Measurements from ENCODE around the gene DOCK1. TPM values are rescaled to one million over a fixed set of nuclear protein-coding genes. Genes with fewer than 3 reads are reported as not detected.

Gene DOCK1
- total and polyA plus RNA-seq, 2 experiments from 2014 or later: 22.8 to 45.6 TPM

GRCh38 chr10:127194599-127194998 is 289.4 kb downstream of the DOCK1 start:
- no peak for DNase-seq
- H3K4me3 ChIP-seq: no peak overlapping the region
- H4K20me1 ChIP-seq (ENCODE audit: insufficient read depth): peaks cover 5% of the 10 kb centered on the region; the same call in 1 of the 2 replicates
- TF ChIP-seq EZH2phosphoT487 (IDR thresholded peaks at IDR 0.05; ENCODE audit: insufficient read depth, low read depth) (no peak), EZH2 (IDR thresholded peaks at IDR 0.05; ENCODE audit: insufficient read depth, poor library complexity, severe bottlenecking) (no peak)
- no peaks in the 10 kb centered on the region for H3K9me3 ChIP-seq (ENCODE audit: low read depth)
- in situ Hi-C loops (cut with MboI): no loop called here
- H3K27ac ChIP-seq: no peak overlapping the region
- peaks cover 15% of the 10 kb centered on the region for H3F3A ChIP-seq (ENCODE audit: insufficient read depth)
- 89 to 91% methylated on average over 16 of the region's 16 CpGs for WGBS, 2 experiments (ENCODE audit: low coverage in 1 of 2, low lambda C conversion rate in 2 of 2, missing lambda C conversion rate in 2 of 2)
- H3K79me2 ChIP-seq (ENCODE audit: insufficient read depth): no peaks in the 10 kb centered on the region; the same call in 1 of the 2 replicates
- H3K4me2 ChIP-seq (ENCODE audit: unreplicated experiment): no peak overlapping the region
- H3K27me3 ChIP-seq (replicated peaks; ENCODE audit: insufficient read depth): no peaks in the 10 kb centered on the region
- 0 out of 2 replicates have a peak, but pooled peaks cover 8% of the 10 kb centered on the region for H3K4me1 ChIP-seq (ENCODE audit: insufficient read depth)
- no peaks in the 10 kb centered on the region for H3K9me2 ChIP-seq (ENCODE audit: insufficient read depth)
- no peaks in the 10 kb centered on the region for H3K36me3 ChIP-seq (ENCODE audit: low read depth)
- H3K9ac ChIP-seq: no peak overlapping the region
- H2AFZ ChIP-seq: no peak overlapping the region

GRCh38 chr10:127195041-127195506 is 289.8 kb downstream of the DOCK1 start:
- DNase-seq: peak; percentile 42
- H3K4me3 ChIP-seq: peak overlapping the region; percentile 79
- no peak overlapping the region for H3K27ac ChIP-seq
- H3K79me2 ChIP-seq (ENCODE audit: insufficient read depth): no peaks in the 10 kb centered on the region; the same call in 1 of the 2 replicates
- peak overlapping the region; percentile 64 for H3K9ac ChIP-seq
- H3K4me1 ChIP-seq (ENCODE audit: insufficient read depth): 0 out of 2 replicates have a peak, but pooled peaks cover 8% of the 10 kb centered on the region
- no peaks in the 10 kb centered on the region for H3K9me3 ChIP-seq (ENCODE audit: low read depth)
- H3K36me3 ChIP-seq (ENCODE audit: low read depth): no peaks in the 10 kb centered on the region
- no peaks in the 10 kb centered on the region for H3K9me2 ChIP-seq (ENCODE audit: insufficient read depth)
- H3K27me3 ChIP-seq (replicated peaks; ENCODE audit: insufficient read depth): no peaks in the 10 kb centered on the region
- H3F3A ChIP-seq (ENCODE audit: insufficient read depth): peaks cover 15% of the 10 kb centered on the region
- in situ Hi-C loops (cut with MboI): no loop called here
- TF ChIP-seq EZH2phosphoT487 (IDR thresholded peaks at IDR 0.05; ENCODE audit: insufficient read depth, low read depth) (no peak), EZH2 (IDR thresholded peaks at IDR 0.05; ENCODE audit: insufficient read depth, poor library complexity, severe bottlenecking) (no peak)
- H3K4me2 ChIP-seq (ENCODE audit: unreplicated experiment): peak overlapping the region; percentile 79
- H4K20me1 ChIP-seq (ENCODE audit: insufficient read depth): peaks cover 5% of the 10 kb centered on the region; the same call in 1 of the 2 replicates
- H2AFZ ChIP-seq: 0 out of 2 replicates have a peak overlapping the region, but pooled peaks have one; percentile 52
- 8 to 12% methylated on average over 28 of the region's 28 CpGs for WGBS, 2 experiments (ENCODE audit: low coverage in 1 of 2, low lambda C conversion rate in 2 of 2, missing lambda C conversion rate in 2 of 2)

- H3K27ac ChIP-seq: no peak overlapping the region
- 0 out of 2 replicates have a peak, but pooled peaks cover 8% of the 10 kb centered on the region for H3K4me1 ChIP-seq (ENCODE audit: insufficient read depth)
- in situ Hi-C loops (cut with MboI): no loop called here
- H4K20me1 ChIP-seq (ENCODE audit: insufficient read depth): peaks cover 5% of the 10 kb centered on the region; the same call in 1 of the 2 replicates
- H3K27me3 ChIP-seq (replicated peaks; ENCODE audit: insufficient read depth): no peaks in the 10 kb centered on the region
- peaks cover 15% of the 10 kb centered on the region for H3F3A ChIP-seq (ENCODE audit: insufficient read depth)
- peak overlapping the region; percentile 79 for H3K4me2 ChIP-seq (ENCODE audit: unreplicated experiment)
- peak overlapping the region; percentile 79 for H3K4me3 ChIP-seq
- TF ChIP-seq EZH2 (IDR thresholded peaks at IDR 0.05; ENCODE audit: insufficient read depth, poor library complexity, severe bottlenecking) (no peak), EZH2phosphoT487 (IDR thresholded peaks at IDR 0.05; ENCODE audit: insufficient read depth, low read depth) (no peak)
- no peaks in the 10 kb centered on the region for H3K9me3 ChIP-seq (ENCODE audit: low read depth)
- DNase-seq: peak; percentile 47
- H3K36me3 ChIP-seq (ENCODE audit: low read depth): no peaks in the 10 kb centered on the region
- peak overlapping the region; percentile 52; the same call in 1 of the 2 replicates for H2AFZ ChIP-seq
- H3K9me2 ChIP-seq (ENCODE audit: insufficient read depth): no peaks in the 10 kb centered on the region
- peak overlapping the region; percentile 64 for H3K9ac ChIP-seq
- H3K79me2 ChIP-seq (ENCODE audit: insufficient read depth): no peaks in the 10 kb centered on the region; the same call in 1 of the 2 replicates
- 2 to 3% methylated on average over 61 to 72 of the region's 91 CpGs for WGBS, 2 experiments (ENCODE audit: low coverage in 1 of 2, low lambda C conversion rate in 2 of 2, missing lambda C conversion rate in 2 of 2)
Measured at GRCh38 chr10:127195571-127196281, 290.5 kb downstream of the DOCK1 start.

- in situ Hi-C loops (cut with MboI): no loop called here
- Histone ChIP-seq H3K27me3 (replicated peaks; ENCODE audit: insufficient read depth) (no peaks in the 10 kb centered on the region), H3K79me2 (ENCODE audit: insufficient read depth) (no peaks in the 10 kb centered on the region; the same call in 1 of the 2 replicates), H3K4me1 (ENCODE audit: insufficient read depth) (0 out of 2 replicates have a peak, but pooled peaks cover 8% of the 10 kb centered on the region), H3K27ac (no peak within 1 kb of the TSS), H3F3A (ENCODE audit: insufficient read depth) (peaks cover 15% of the 10 kb centered on the region), H3K9me3 (ENCODE audit: low read depth) (no peaks in the 10 kb centered on the region), H4K20me1 (ENCODE audit: insufficient read depth) (peaks cover 5% of the 10 kb centered on the region; the same call in 1 of the 2 replicates), H3K9me2 (ENCODE audit: insufficient read depth) (no peaks in the 10 kb centered on the region), H3K9ac (peak within 1 kb of the TSS; percentile 64), H3K4me3 (peak within 1 kb of the TSS; percentile 79), H3K36me3 (ENCODE audit: low read depth) (no peaks in the 10 kb centered on the region), H3K4me2 (ENCODE audit: unreplicated experiment) (peak within 1 kb of the TSS; percentile 79), H2AFZ (peak within 1 kb of the TSS; percentile 52; the same call in 1 of the 2 replicates)
- 5 to 10% methylated on average over 39 to 75 of the region's 81 CpGs for WGBS, 2 experiments (ENCODE audit: low coverage in 1 of 2, low lambda C conversion rate in 2 of 2, missing lambda C conversion rate in 2 of 2)
- no peak for TF ChIP-seq EZH2phosphoT487 (IDR thresholded peaks at IDR 0.05; ENCODE audit: insufficient read depth, low read depth)
- TF ChIP-seq EZH2 (IDR thresholded peaks at IDR 0.05; ENCODE audit: insufficient read depth, poor library complexity, severe bottlenecking): no peak
- DNase-seq: peak; percentile 70
Measured at GRCh38 chr10:127196282-127197153, 291.3 kb downstream of the DOCK1 start, which contains the start of gene INSYN2A. TSS of gene INSYN2A (minus strand) at chr10:127196591. CDS start at chr10:127176395, 20,196 bp downstream.
